IPS-18c (cell line): Measurements from ENCODE around the gene CFL2.
A peak's percentile ranks its signal among the peaks of the same experiment; 100 is the strongest.
"Not testable (repeated sequence)": the region's sequence is repeated elsewhere in the genome, so short reads cannot be mapped to it uniquely, and the experiment has no call there.

Experiments
- H3K4me3 ChIP-seq: 2 replicates; pipeline ENCODE4 v1.7.0; 2013; ENCODE audit warnings: low read depth, mild to moderate bottlenecking, low read length, moderate library complexity; ENCODE audit not compliant: insufficient read depth
- H3K9me3 ChIP-seq: one replicate; pipeline ENCODE4 v1.6.1; 2013; ENCODE audit warnings: mild to moderate bottlenecking, low read length, moderate library complexity; ENCODE audit not compliant: control insufficient read depth, insufficient read depth

CFL2 gene

GRCh38 chr14:34713681-34714319 is 593 bp downstream of the CFL2 start:
- Histone ChIP-seq H3K4me3 (peak overlapping the region; percentile 77), H3K9me3 (no peaks in the 10 kb centered on the region)

GRCh38 chr14:34713122-34713680 is 1.2 kb downstream of the CFL2 start:
- peak overlapping the region; percentile 77 for H3K4me3 ChIP-seq

GRCh38 chr14:34711796-34712712 is 2.3 kb downstream of the CFL2 start:
- no peaks in the 10 kb centered on the region for H3K9me3 ChIP-seq
- H3K4me3 ChIP-seq: no peak overlapping the region

More at GRCh38 chr14:34713122-34713680, 1.2 kb downstream of the CFL2 start:
- H3K9me3 ChIP-seq: no peaks in the 10 kb centered on the region

GRCh38 chr14:34711169-34711568 is 3.2 kb downstream of the CFL2 start:
- no peak overlapping the region for H3K4me3 ChIP-seq
- no peaks in the 10 kb centered on the region for H3K9me3 ChIP-seq

GRCh38 chr14:34710744-34711143 is 3.6 kb downstream of the CFL2 start:
- Histone ChIP-seq H3K4me3 (no peak overlapping the region), H3K9me3 (no peaks in the 10 kb centered on the region)

GRCh38 chr14:34710006-34710405 is 4.4 kb downstream of the CFL2 start:
- no peak overlapping the region for H3K4me3 ChIP-seq

GRCh38 chr14:34707722-34708121 is 6.7 kb downstream of the CFL2 start:
- no peak overlapping the region for H3K4me3 ChIP-seq
- H3K9me3 ChIP-seq: no peaks in the 10 kb centered on the region

More at GRCh38 chr14:34710006-34710405, 4.4 kb downstream of the CFL2 start:
- no peaks in the 10 kb centered on the region for H3K9me3 ChIP-seq

- Histone ChIP-seq H3K4me3 (no peak overlapping the region), H3K9me3 (no peaks in the 10 kb centered on the region)
These were observed 12.6 kb downstream of the CFL2 start for GRCh38 chr14:34701808-34702207.

GRCh38 chr14:34700622-34701130 is 13.7 kb downstream of the CFL2 start:
- H3K9me3 ChIP-seq: no peaks in the 10 kb centered on the region
- no peak overlapping the region for H3K4me3 ChIP-seq

- Histone ChIP-seq H3K4me3 (no peak overlapping the region), H3K9me3 (no peaks in the 10 kb centered on the region)
These were observed 14.3 kb downstream of the CFL2 start for GRCh38 chr14:34699873-34700621.

GRCh38 chr14:34694216-34694615 is 20.2 kb downstream of the CFL2 start:
- not testable (repeated sequence) for H3K4me3 ChIP-seq, H3K9me3 ChIP-seq

GRCh38 chr14:34693228-34693939 is 21.0 kb downstream of the CFL2 start:
- H3K9me3 ChIP-seq: no peaks in the 10 kb centered on the region
- peak overlapping the region; percentile 22; the same call in 1 of the 2 replicates for H3K4me3 ChIP-seq

GRCh38 chr14:34692898-34693227 is 21.5 kb downstream of the CFL2 start:
- Histone ChIP-seq H3K9me3 (no peaks in the 10 kb centered on the region), H3K4me3 (no peak overlapping the region)

GRCh38 chr14:34692348-34692747 is 22.0 kb downstream of the CFL2 start:
- no peak overlapping the region for H3K4me3 ChIP-seq
- no peaks in the 10 kb centered on the region for H3K9me3 ChIP-seq

GRCh38 chr14:34691206-34691605 is 23.2 kb downstream of the CFL2 start:
- Histone ChIP-seq H3K4me3 (no peak overlapping the region), H3K9me3 (no peaks in the 10 kb centered on the region)

- Histone ChIP-seq H3K4me3 (no peak overlapping the region), H3K9me3 (no peaks in the 10 kb centered on the region)
These were observed 25.8 kb downstream of the CFL2 start for GRCh38 chr14:34688470-34689206.
